Fibroblast of lung (primary cell): ENCODE measurements around the gene SBK3.

Source experiments
- CTCF ChIP-seq, 2 donors: IDR thresholded peaks in 1 of 2; conservative IDR thresholded peaks in 1 of 2; 1 replicate in 1 of 2; 2 replicates in 1 of 2; pipeline ENCODE4 v1.5.1; 2011 to 2012; ENCODE audit warnings: low read length in 2 of 2, control low read depth in 1 of 2, inconsistent platforms in 1 of 2, low read depth in 1 of 2, mild to moderate bottlenecking in 1 of 2
- EZH2 ChIP-seq: IDR thresholded peaks from 2 replicates; pipeline ENCODE4 v1.5.1; 2012; ENCODE audit warnings: low read length, control low read depth, mild to moderate bottlenecking; ENCODE audit errors: missing control alignments

- TF ChIP-seq CTCF (conservative IDR thresholded peaks at IDR 0.05 in 1 of 2, IDR thresholded peaks at IDR 0.05 in 1 of 2; ENCODE audit: low read depth in 1 of 2, low read length in 2 of 2) (no peak), EZH2 (no peak)
Measured at GRCh38 chr19:55491546-55492360, 53.6 kb downstream of the SBK3 start.
